GM08714 (cell line): ENCODE data around the gene HOXB2.
"Not testable (repeated sequence)": the region's sequence is repeated elsewhere in the genome, so short reads cannot be mapped to it uniquely, and the experiment has no call there.

Source experiments
- H3K4me3 ChIP-seq: fragments of 200-500 bp; sonication (Bioruptor generic); 2 replicates; pipeline ENCODE4 v1.5.1; 2014; ENCODE audit warnings: mild to moderate bottlenecking, low read length, inconsistent platforms
- ZNF274 ChIP-seq: IDR thresholded peaks from 2 replicates; pipeline ENCODE4 v1.6.1; 2012; ENCODE audit warnings: mild to moderate bottlenecking, low read depth, low read length

Gene HOXB2

DNA sequence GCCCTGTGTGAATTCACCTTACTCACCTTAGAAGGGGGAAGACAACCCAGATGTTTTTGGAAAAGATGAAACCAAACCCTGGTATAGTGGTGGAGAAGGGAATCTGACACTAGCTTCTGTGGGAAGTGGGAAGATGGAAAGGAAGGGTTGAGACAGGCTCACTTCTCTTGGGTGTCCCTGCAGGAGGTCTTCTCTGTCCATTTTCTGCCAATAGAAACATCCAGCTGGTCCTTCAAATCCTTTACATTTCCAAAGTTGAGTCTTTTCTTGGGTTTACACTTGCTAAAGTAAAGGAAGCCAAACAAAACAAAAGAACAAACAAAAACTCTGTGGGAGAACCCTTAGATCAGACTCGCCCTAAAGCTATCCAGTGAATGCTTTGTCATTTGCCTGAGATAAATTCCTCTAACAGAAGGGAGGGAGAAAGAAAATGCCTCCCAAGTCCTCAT, 24.3 kb downstream of the HOXB2 start:
- H3K4me3 ChIP-seq: no peak overlapping the region

GRCh38 chr17:48519427-48519826, 25.5 kb downstream of the HOXB2 start:
- no peak for TF ChIP-seq ZNF274
- no peak overlapping the region for H3K4me3 ChIP-seq

More for the DNA sequence above, 24.3 kb downstream of the HOXB2 start:
- no peak for TF ChIP-seq ZNF274

GRCh38 chr17:48517478-48517877, 27.4 kb downstream of the HOXB2 start:
- no peak for TF ChIP-seq ZNF274
- H3K4me3 ChIP-seq: no peak overlapping the region

GRCh38 chr17:48515925-48516900, 28.7 kb downstream of the HOXB2 start:
- no peak overlapping the region for H3K4me3 ChIP-seq
- no peak for TF ChIP-seq ZNF274

GRCh38 chr17:48514477-48514876, 30.4 kb downstream of the HOXB2 start:
- no peak overlapping the region; the same call in 1 of the 2 replicates for H3K4me3 ChIP-seq
- TF ChIP-seq ZNF274: no peak

- TF ChIP-seq ZNF274: no peak
- H3K4me3 ChIP-seq: no peak overlapping the region; the same call in 1 of the 2 replicates
These were observed 31.0 kb downstream of the HOXB2 start for GRCh38 chr17:48513666-48514455.

- TF ChIP-seq ZNF274: no peak
These were observed 31.8 kb downstream of the HOXB2 start for GRCh38 chr17:48513097-48513496.

DNA sequence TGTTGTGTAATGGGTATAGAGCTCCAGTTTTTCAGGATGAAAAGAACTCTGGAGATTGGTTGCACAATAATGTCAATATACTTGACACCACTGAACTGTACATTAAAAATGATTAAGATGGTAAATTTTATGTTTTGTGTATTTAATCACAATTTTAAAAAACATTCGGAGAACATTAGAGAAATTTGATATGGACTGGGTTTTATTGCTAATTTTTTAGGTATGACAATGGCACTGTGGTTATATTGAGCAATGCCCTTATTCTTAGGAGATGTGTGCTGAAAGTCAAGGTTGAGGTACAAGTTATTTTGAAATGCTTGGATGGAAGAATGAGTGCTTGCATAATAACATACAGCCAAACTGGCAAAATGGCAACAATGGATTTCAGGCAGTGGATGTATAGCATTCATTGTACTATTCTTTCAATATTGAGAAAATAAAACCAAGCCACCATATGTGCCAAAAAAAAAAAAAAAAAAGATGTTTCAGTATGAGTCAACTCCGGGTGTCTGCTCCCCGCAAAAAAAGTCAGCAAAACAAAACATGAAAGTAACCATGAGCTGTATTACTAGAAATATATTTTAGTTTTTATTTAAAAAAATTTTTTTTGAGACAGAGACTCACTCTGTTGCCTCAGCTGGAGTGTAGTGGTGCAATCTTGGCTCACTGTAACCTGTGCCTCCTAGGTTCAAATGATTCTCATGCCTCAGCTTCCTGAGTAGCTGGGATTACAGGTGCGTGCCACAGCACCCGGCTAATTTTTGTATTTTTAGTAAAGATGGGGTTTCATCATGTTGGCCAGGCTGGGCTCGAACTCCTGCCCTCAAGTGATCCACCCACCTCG, 33.9 kb downstream of the HOXB2 start:
- no peak for TF ChIP-seq ZNF274
- H3K4me3 ChIP-seq: peak overlapping the region; percentile 31; the same call in 1 of the 2 replicates

More at GRCh38 chr17:48513097-48513496, 31.8 kb downstream of the HOXB2 start:
- H3K4me3 ChIP-seq: peak overlapping the region; percentile 40; the same call in 1 of the 2 replicates

DNA sequence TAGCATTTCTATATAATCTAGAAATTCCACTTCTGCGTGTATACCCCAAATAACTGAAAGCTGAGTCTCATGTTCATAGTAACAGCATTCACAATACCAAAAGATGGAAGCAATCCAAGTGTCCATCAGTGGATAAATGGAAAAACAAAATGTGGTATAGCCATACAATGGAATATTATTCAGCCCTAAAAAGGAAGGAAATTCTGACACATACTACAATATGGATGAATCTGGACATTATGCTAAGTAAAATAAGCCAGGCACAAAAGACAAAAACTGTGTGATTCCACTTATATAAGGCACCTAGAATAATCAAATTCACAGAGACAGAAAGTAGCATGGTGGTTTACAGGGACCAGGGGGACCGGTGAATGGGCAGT, 34.5 kb downstream of the HOXB2 start:
- TF ChIP-seq ZNF274: no peak
- no peak overlapping the region for H3K4me3 ChIP-seq

DNA sequence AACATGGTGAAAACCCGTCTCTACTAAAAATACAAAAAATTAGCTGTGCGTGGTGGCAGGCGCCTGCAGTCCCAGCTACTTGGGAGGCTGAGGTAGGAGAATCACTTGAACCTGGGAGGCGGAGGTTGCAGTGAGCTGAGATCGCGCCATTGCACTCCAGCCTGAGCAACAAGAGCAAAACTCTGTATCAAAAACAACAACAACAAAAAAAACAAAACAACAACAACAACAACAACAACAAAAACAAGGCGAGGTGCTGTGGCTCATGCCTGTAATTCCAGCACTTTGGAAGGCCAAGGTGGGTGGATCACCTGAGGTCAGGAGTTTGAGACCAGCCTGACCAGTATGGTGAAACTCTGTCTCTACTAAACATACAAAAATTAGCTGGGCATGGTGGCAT, 35.2 kb downstream of the HOXB2 start:
- H3K4me3 ChIP-seq: not testable (repeated sequence)

DNA sequence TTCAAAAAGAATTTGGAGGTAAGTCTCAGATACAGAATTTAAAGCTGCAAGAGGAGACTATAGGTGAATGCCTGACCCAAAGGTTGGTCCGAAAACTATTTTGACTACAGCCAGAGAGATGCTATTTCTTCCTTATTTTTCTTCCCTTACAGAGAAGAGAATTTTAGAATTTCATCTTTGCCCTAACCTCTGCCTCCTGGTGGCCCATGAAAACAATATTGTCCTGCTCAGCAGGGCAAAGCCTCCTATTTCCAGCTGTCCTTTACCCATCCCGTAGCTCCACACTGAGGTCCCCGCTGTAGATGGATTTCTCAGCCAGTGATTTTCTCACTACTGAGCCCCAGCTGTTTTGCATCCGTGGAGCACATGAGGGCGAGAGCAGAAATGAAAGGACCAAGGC, 38.7 kb downstream of the HOXB2 start:
- TF ChIP-seq ZNF274: no peak

GRCh38 chr17:48505788-48506187, 39.1 kb downstream of the HOXB2 start:
- no peak for TF ChIP-seq ZNF274
- H3K4me3 ChIP-seq: no peak overlapping the region

More for the DNA sequence above, 38.7 kb downstream of the HOXB2 start:
- no peak overlapping the region for H3K4me3 ChIP-seq

- H3K4me3 ChIP-seq: no peak overlapping the region
- TF ChIP-seq ZNF274: no peak
These were observed 40.0 kb downstream of the HOXB2 start for GRCh38 chr17:48504953-48505352.

- TF ChIP-seq ZNF274: no peak
- H3K4me3 ChIP-seq: no peak overlapping the region
These were observed 41.2 kb downstream of the HOXB2 start for GRCh38 chr17:48503747-48504146.
